ENCODE measurements around the gene DGLUCY. TPM values are rescaled to one million over a fixed set of nuclear protein-coding genes. Genes with fewer than 3 reads are reported as not detected.
"Not testable (repeated sequence)": the region's sequence is repeated elsewhere in the genome, so short reads cannot be mapped to it uniquely, and the experiment has no call there.

Gene DGLUCY
- total and polyA plus RNA-seq, 7 experiments from 2014 or later = 31.1 to 108 (median 87.8) TPM

GRCh38 chr14:91095178-91095577 lies 18.7 kb upstream of the DGLUCY start:
- intact Hi-C loops (cut with micrococcal nuclease) = no loop called here
- Histone ChIP-seq H3K4me1 (ENCODE audit: control insufficient read depth in 2 of 2, insufficient read depth in 2 of 2, low read length in 2 of 2) (no peaks in the 10 kb centered on the region), H3K27ac (ENCODE audit: low read depth, low read length) (no peak overlapping the region), H3K9me3 (ENCODE audit: control insufficient read depth in 2 of 3, low read length in 3 of 3) (no peaks in the 10 kb centered on the region), H3K4me3 (ENCODE audit: low read length) (no peak overlapping the region), H3K27me3 (ENCODE audit: control insufficient read depth in 2 of 2, insufficient read depth in 2 of 2, low read length in 2 of 2) (no peaks in the 10 kb centered on the region), H3K36me3 (ENCODE audit: control insufficient read depth in 2 of 3, insufficient read depth in 3 of 3, low read length in 3 of 3) (no peaks in the 10 kb centered on the region)
- H3K4me1 Mint-ChIP-seq = peaks cover 0 to 5% (median 0%) of the 10 kb centered on the region in 7 donors
- H3K27ac Mint-ChIP-seq = no peak overlapping the region
- DNase-seq = no peak
- no peaks in the 10 kb centered on the region for H3K9me3 Mint-ChIP-seq
- peaks cover 0 to 5% (median 0%) of the 10 kb centered on the region in 5 donors for H3K36me3 Mint-ChIP-seq
- no peak overlapping the region for H3K4me3 Mint-ChIP-seq
- ATAC-seq = no peak
- peaks cover 0 to 31% (median 0%) of the 10 kb centered on the region in 5 donors for H3K27me3 Mint-ChIP-seq
- CTCF ChIA-PET = interaction anchor here (0.6 kb wide), 1 partner anchor 92 kb away, joined by 3 read pairs; no protein-coding TSS in a partner anchor
- POLR2A ChIA-PET = no interaction called here

- H3K36me3 Mint-ChIP-seq; DNase-seq; H3K9me3 Mint-ChIP-seq; intact Hi-C loops (cut with micrococcal nuclease); CTCF ChIA-PET; H3K27ac ChIP-seq (ENCODE audit: low read depth, low read length); H3K9me3 ChIP-seq (ENCODE audit: control insufficient read depth in 2 of 3, low read length in 3 of 3); H3K36me3 ChIP-seq (ENCODE audit: control insufficient read depth in 2 of 3, insufficient read depth in 3 of 3, low read length in 3 of 3); H3K27me3 ChIP-seq (ENCODE audit: control insufficient read depth in 2 of 2, insufficient read depth in 2 of 2, low read length in 2 of 2); H3K4me3 Mint-ChIP-seq; H3K4me1 ChIP-seq (ENCODE audit: control insufficient read depth in 2 of 2, insufficient read depth in 2 of 2, low read length in 2 of 2); H3K4me3 ChIP-seq (ENCODE audit: low read length); ATAC-seq; H3K4me1 Mint-ChIP-seq: not testable (repeated sequence)
- POLR2A ChIA-PET = interaction anchor here (0.7 kb wide), 1 partner anchor 14 kb away, joined by 4 read pairs; no protein-coding TSS in a partner anchor
- H3K27ac Mint-ChIP-seq = peak overlapping the region in 1 of 9 donors; percentile 2
- peaks cover 0 to 26% (median 0%) of the 10 kb centered on the region in 5 donors for H3K27me3 Mint-ChIP-seq
Observed at GRCh38 chr14:91097657-91098056, 16.2 kb upstream of the DGLUCY start.

GRCh38 chr14:91098591-91098990 lies 15.3 kb upstream of the DGLUCY start:
- Mint-ChIP-seq H3K27ac (no peak overlapping the region), H3K27me3 (peaks cover 0 to 28% (median 0%) of the 10 kb centered on the region in 5 donors), H3K9me3 (no peaks in the 10 kb centered on the region), H3K36me3 (peaks cover 0 to 7% (median 0%) of the 10 kb centered on the region in 5 donors), H3K4me1 (peaks cover 0 to 2% (median 0%) of the 10 kb centered on the region in 7 donors), H3K4me3 (no peak overlapping the region)
- POLR2A ChIA-PET = interaction anchor here (0.7 to 1.7 kb wide), 4 partner anchors 10 to 23 kb away, joined by 3 to 9 read pairs (median 3); no protein-coding TSS in a partner anchor
- Histone ChIP-seq H3K4me3 (ENCODE audit: low read length) (no peak overlapping the region), H3K4me1 (ENCODE audit: control insufficient read depth in 2 of 2, insufficient read depth in 2 of 2, low read length in 2 of 2) (no peaks in the 10 kb centered on the region), H3K27me3 (ENCODE audit: control insufficient read depth in 2 of 2, insufficient read depth in 2 of 2, low read length in 2 of 2) (no peaks in the 10 kb centered on the region), H3K9me3 (ENCODE audit: control insufficient read depth in 2 of 3, low read length in 3 of 3) (no peaks in the 10 kb centered on the region), H3K36me3 (ENCODE audit: control insufficient read depth in 2 of 3, insufficient read depth in 3 of 3, low read length in 3 of 3) (no peaks in the 10 kb centered on the region), H3K27ac (ENCODE audit: low read depth, low read length) (no peak overlapping the region)
- intact Hi-C loops (cut with micrococcal nuclease) = no loop called here
- DNase-seq (no peak), ATAC-seq (no peak)
- CTCF ChIA-PET = no interaction called here

GRCh38 chr14:91100102-91100501 lies 13.8 kb upstream of the DGLUCY start:
- ATAC-seq = no peak
- Mint-ChIP-seq H3K9me3 (no peaks in the 10 kb centered on the region), H3K4me3 (no peak overlapping the region), H3K27me3 (peaks cover 0 to 21% (median 0%) of the 10 kb centered on the region in 5 donors), H3K4me1 (peaks cover 0 to 2% (median 0%) of the 10 kb centered on the region in 7 donors), H3K27ac (no peak overlapping the region), H3K36me3 (peaks cover 0 to 7% (median 0%) of the 10 kb centered on the region in 5 donors)
- Histone ChIP-seq H3K36me3 (ENCODE audit: control insufficient read depth in 2 of 3, insufficient read depth in 3 of 3, low read length in 3 of 3) (no peaks in the 10 kb centered on the region), H3K4me1 (ENCODE audit: control insufficient read depth in 2 of 2, insufficient read depth in 2 of 2, low read length in 2 of 2) (no peaks in the 10 kb centered on the region), H3K27me3 (ENCODE audit: control insufficient read depth in 2 of 2, insufficient read depth in 2 of 2, low read length in 2 of 2) (no peaks in the 10 kb centered on the region), H3K27ac (ENCODE audit: low read depth, low read length) (no peak overlapping the region), H3K4me3 (ENCODE audit: low read length) (no peak overlapping the region), H3K9me3 (ENCODE audit: control insufficient read depth in 2 of 3, low read length in 3 of 3) (no peaks in the 10 kb centered on the region)
- DNase-seq = no peak
- POLR2A ChIA-PET = interaction anchor here (1.5 kb wide), 1 partner anchor 15 kb away, joined by 3 read pairs; no protein-coding TSS in a partner anchor
- intact Hi-C loops (cut with micrococcal nuclease) = no loop called here
- CTCF ChIA-PET = no interaction called here

GRCh38 chr14:91103116-91103515 lies 10.8 kb upstream of the DGLUCY start:
- Mint-ChIP-seq H3K4me1 (peaks cover 5 to 10% (median 8%) of the 10 kb centered on the region in 7 donors), H3K27me3 (peaks cover 0 to 10% (median 0%) of the 10 kb centered on the region in 5 donors), H3K4me3 (no peak overlapping the region), H3K9me3 (no peaks in the 10 kb centered on the region), H3K36me3 (peaks cover 0 to 11% (median 0%) of the 10 kb centered on the region in 5 donors), H3K27ac (peak overlapping the region in 1 of 9 donors; percentile 41)
- Histone ChIP-seq H3K4me3 (ENCODE audit: low read length) (no peak overlapping the region), H3K27ac (ENCODE audit: low read depth, low read length) (no peak overlapping the region), H3K27me3 (ENCODE audit: control insufficient read depth in 2 of 2, insufficient read depth in 2 of 2, low read length in 2 of 2) (no peaks in the 10 kb centered on the region), H3K4me1 (ENCODE audit: control insufficient read depth in 2 of 2, insufficient read depth in 2 of 2, low read length in 2 of 2) (peaks cover 0 to 2% of the 10 kb centered on the region in 2 donors), H3K36me3 (ENCODE audit: control insufficient read depth in 2 of 3, insufficient read depth in 3 of 3, low read length in 3 of 3) (no peaks in the 10 kb centered on the region), H3K9me3 (ENCODE audit: control insufficient read depth in 2 of 3, low read length in 3 of 3) (no peaks in the 10 kb centered on the region)
- ATAC-seq (no peak), DNase-seq (no peak)
- ChIA-PET POLR2A (interaction anchor here (0.6 kb wide), 1 partner anchor 25 kb away, joined by 3 read pairs; no protein-coding TSS in a partner anchor), CTCF (no interaction called here)
- intact Hi-C loops (cut with micrococcal nuclease) = no loop called here

GRCh38 chr14:91108941-91109611 lies 4.8 kb upstream of the DGLUCY start:
- peaks cover 26 to 34% of the 10 kb centered on the region in 2 donors for H3K4me1 ChIP-seq (ENCODE audit: control insufficient read depth in 2 of 2, insufficient read depth in 2 of 2, low read length in 2 of 2)
- intact Hi-C loops (cut with micrococcal nuclease) = no loop called here
- peak; percentile 30 for ATAC-seq
- peaks cover 0 to 17% (median 0%) of the 10 kb centered on the region in 5 donors for H3K36me3 Mint-ChIP-seq
- H3K4me3 ChIP-seq (ENCODE audit: low read length) = no peak overlapping the region
- H3K27ac Mint-ChIP-seq = peak overlapping the region; percentile 76 to 98 (median 89)
- H3K27ac ChIP-seq (ENCODE audit: low read depth, low read length) = peak overlapping the region; percentile 43
- DNase-seq = peak in 7 of 9 donors; percentile 23 to 61 (median 37)
- peaks cover 0 to 2% (median 0%) of the 10 kb centered on the region in 11 donors for H3K9me3 Mint-ChIP-seq
- no peaks in the 10 kb centered on the region for H3K27me3 Mint-ChIP-seq
- H3K9me3 ChIP-seq (ENCODE audit: control insufficient read depth in 2 of 3, low read length in 3 of 3) = no peaks in the 10 kb centered on the region
- H3K4me3 Mint-ChIP-seq = peak overlapping the region; percentile 34 to 76 (median 61)
- no peaks in the 10 kb centered on the region for H3K36me3 ChIP-seq (ENCODE audit: control insufficient read depth in 2 of 3, insufficient read depth in 3 of 3, low read length in 3 of 3)
- ChIA-PET CTCF (no interaction called here), POLR2A (interaction anchor here (0.5 kb wide), 1 partner anchor 208 kb away, joined by 3 read pairs; no protein-coding TSS in a partner anchor)
- H3K4me1 Mint-ChIP-seq = peaks cover 28 to 52% (median 50%) of the 10 kb centered on the region in 7 donors
- H3K27me3 ChIP-seq (ENCODE audit: control insufficient read depth in 2 of 2, insufficient read depth in 2 of 2, low read length in 2 of 2) = no peaks in the 10 kb centered on the region

All from naive thymus-derived CD4-positive, alpha-beta T cell (primary cell).